HL-60 (cell line): ENCODE measurements around the gene FHAD1.
"Not testable (repeated sequence)": the region's sequence is repeated elsewhere in the genome, so short reads cannot be mapped to it uniquely, and the experiment has no call there.

Source experiments
- DNase-seq, 2 experiments: peaks; one replicate each; pipeline ENCODE4 v3.0.0-alpha.2; 2010 to 2020; ENCODE audit warnings: low read depth in 1 of 2, low spot score in 1 of 2
- H3K27ac ChIP-seq: fragments of 250-450 bp; sonication (Bioruptor Pico); replicated peaks from 2 replicates; pipeline ENCODE4 v1.5.1; 2020; ENCODE audit warnings: mild to moderate bottlenecking, moderate library complexity
- H3K27me3 ChIP-seq: fragments of 250-450 bp; sonication (Bioruptor Pico); 2 replicates; pipeline ENCODE4 v1.5.1; 2021; ENCODE audit warnings: mild to moderate bottlenecking, moderate library complexity; ENCODE audit not compliant: insufficient read depth, poor library complexity, severe bottlenecking
- H3K4me3 ChIP-seq: replicated peaks from 2 replicates; pipeline ENCODE4 v1.5.1; 2011; ENCODE audit warnings: mild to moderate bottlenecking, control low read depth, low read length; ENCODE audit not compliant: insufficient read depth
- CTCF ChIP-seq: IDR thresholded peaks from one replicate; pipeline ENCODE4 v1.5.1; 2011; ENCODE audit warnings: low read length, control low read depth, inconsistent platforms; ENCODE audit not compliant: insufficient read depth
- GABPA ChIP-seq: IDR thresholded peaks from 2 replicates; pipeline ENCODE4 v1.6.1; 2012; ENCODE audit warnings: low read depth
- POLR2AphosphoS5 ChIP-seq: IDR thresholded peaks from 2 replicates; pipeline ENCODE4 v1.6.1; 2012; ENCODE audit warnings: low read depth
- REST ChIP-seq: IDR thresholded peaks from 2 replicates; pipeline ENCODE4 v1.6.1; 2012; ENCODE audit warnings: low read depth; ENCODE audit not compliant: insufficient replicate concordance
- SPI1 ChIP-seq: IDR thresholded peaks from 2 replicates; pipeline ENCODE4 v1.6.1; 2012; ENCODE audit warnings: low read depth, mild to moderate bottlenecking, borderline replicate concordance

The FHAD1 gene

GRCh38 chr1:15427280-15427666 is 180.2 kb downstream of the FHAD1 start:
- Histone ChIP-seq H3K4me3 (no peak overlapping the region), H3K27ac (no peak overlapping the region), H3K27me3 (no peaks in the 10 kb centered on the region)
- TF ChIP-seq CTCF: no peak
- TF ChIP-seq POLR2AphosphoS5: no peak
- TF ChIP-seq REST: no peak
- TF ChIP-seq GABPA: no peak
- TF ChIP-seq SPI1: no peak
- no peak for DNase-seq

- H3K27me3 ChIP-seq: not testable (repeated sequence)
Measured at GRCh38 chr1:15428252-15428651, 181.2 kb downstream of the FHAD1 start.

GRCh38 chr1:15428815-15429435 is 181.9 kb downstream of the FHAD1 start:
- no peaks in the 10 kb centered on the region for H3K27me3 ChIP-seq
- H3K4me3 ChIP-seq: no peak overlapping the region
- no peak overlapping the region for H3K27ac ChIP-seq
- TF ChIP-seq GABPA (no peak), REST (no peak), SPI1 (no peak), CTCF (no peak), POLR2AphosphoS5 (no peak)
- no peak for DNase-seq

More at GRCh38 chr1:15428252-15428651, 181.2 kb downstream of the FHAD1 start:
- H3K27ac ChIP-seq, DNase-seq, H3K4me3 ChIP-seq: not testable (repeated sequence)

GRCh38 chr1:15429701-15430149 is 182.7 kb downstream of the FHAD1 start:
- no peak for DNase-seq
- no peak for TF ChIP-seq REST
- peak; percentile 43; the same call in 1 of the 2 replicates for TF ChIP-seq POLR2AphosphoS5

More at GRCh38 chr1:15429701-15430149, 182.7 kb downstream of the FHAD1 start:
- Histone ChIP-seq H3K27me3 (no peaks in the 10 kb centered on the region), H3K27ac (no peak overlapping the region), H3K4me3 (no peak overlapping the region)
